NCI-H446 treated with DMSO at 0.1 percent for 48 hours (cell line): ENCODE results near the gene GOLM1.
A peak's percentile ranks its signal among the peaks of the same experiment; 100 is the strongest.

Experiments
- DNase-seq: peaks from one replicate; lab custom pipeline; 2025; lab: John Stamatoyannopoulos, UW

The GOLM1 gene

GRCh38 chr9:85981369-85981768 is 118.0 kb downstream of the GOLM1 start:
- no peak for DNase-seq

DNA sequence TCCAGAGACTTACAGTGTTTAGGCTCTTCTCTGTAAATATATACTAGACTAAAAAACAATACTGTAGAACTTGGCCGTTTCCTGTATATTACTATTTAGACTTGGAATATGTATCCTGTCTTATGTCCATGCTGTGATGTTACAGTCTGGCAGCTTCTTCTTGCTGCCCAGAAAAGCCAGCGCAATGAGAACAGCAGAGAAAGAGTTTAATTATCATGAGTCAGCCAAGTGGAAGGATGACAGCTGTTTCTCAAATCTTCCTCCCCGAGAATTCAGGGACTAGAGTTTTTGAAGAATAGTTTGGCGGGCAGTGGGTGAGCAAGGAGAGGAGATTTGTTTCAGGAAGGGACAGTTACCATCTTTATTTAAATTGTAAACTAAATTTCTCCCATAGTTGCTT is 120.9 kb downstream of the GOLM1 start:
- peak; percentile 85 for DNase-seq
